ENCODE data around the gene ZFYVE9. TPM values are rescaled to one million over a fixed set of nuclear protein-coding genes. Genes with fewer than 3 reads are reported as not detected.
"Not testable (repeated sequence)": the region's sequence is repeated elsewhere in the genome, so short reads cannot be mapped to it uniquely, and the experiment has no call there.

Gene ZFYVE9
- polyA plus RNA-seq, 2 donors: 2.7 to 5.6 TPM

DNA sequence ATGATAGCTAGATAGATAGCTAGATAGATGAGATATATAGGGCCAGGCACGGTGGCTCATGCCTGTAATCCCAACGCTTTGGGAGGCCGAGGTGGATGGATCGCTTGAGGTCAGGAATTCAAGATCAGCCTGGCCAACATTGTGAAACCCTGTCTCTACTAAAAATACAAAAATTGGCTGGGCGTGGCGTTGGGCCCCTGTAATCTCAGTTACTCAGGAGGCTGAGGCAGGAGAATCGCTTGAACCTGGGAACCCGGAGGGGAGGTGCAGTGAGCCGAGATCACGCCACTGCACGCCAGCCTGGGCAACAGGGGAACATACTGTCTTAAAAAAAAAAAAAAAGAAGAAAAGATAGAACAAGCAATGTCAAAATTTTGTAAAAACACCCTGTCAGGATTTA, 8.6 kb downstream of the ZFYVE9 start:
- not testable (repeated sequence) for H3K36me3 ChIP-seq (ENCODE audit: control insufficient read depth in 2 of 2, insufficient read depth in 2 of 2, low read length in 1 of 2); H3K27ac ChIP-seq (ENCODE audit: low read depth in 2 of 2, low read length in 1 of 2); H3K27me3 ChIP-seq (ENCODE audit: control insufficient read depth in 1 of 2, insufficient read depth in 2 of 2, low read length in 2 of 2); H3K4me1 ChIP-seq (ENCODE audit: control insufficient read depth in 2 of 2, insufficient read depth in 2 of 2, low read length in 1 of 2); H3K4me3 ChIP-seq (ENCODE audit: low read depth in 1 of 2, low read length in 2 of 2); H3K9me3 ChIP-seq (ENCODE audit: control insufficient read depth in 2 of 2, insufficient read depth in 1 of 2, low read depth in 1 of 2, low read length in 1 of 2)
- 87 to 91% methylated on average over 11 of the region's 11 CpGs for WGBS, 2 donors

DNA sequence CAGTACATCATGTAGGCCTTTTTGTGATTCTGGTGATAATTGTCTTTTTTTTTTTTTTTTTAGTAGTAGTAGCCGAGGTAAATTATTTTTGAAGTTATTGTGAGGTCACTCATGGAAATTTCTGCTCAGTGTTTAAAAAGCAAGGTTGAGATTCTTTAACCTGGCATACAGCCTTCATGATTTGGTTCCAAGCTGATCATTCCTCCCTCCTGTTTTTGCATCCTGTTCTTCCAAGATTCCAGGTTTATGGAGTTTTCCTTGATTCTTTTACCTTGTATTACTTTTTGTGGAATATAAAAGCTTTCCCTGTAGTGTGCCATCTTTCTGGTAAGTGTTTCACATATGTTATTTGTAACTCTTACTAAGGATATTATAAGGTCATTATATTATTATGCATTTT, 9.1 kb downstream of the ZFYVE9 start:
- no peaks in the 10 kb centered on the region for H3K27me3 ChIP-seq (ENCODE audit: control insufficient read depth in 1 of 2, insufficient read depth in 2 of 2, low read length in 2 of 2)
- 25 to 44% methylated on average over 1 of the region's 1 CpG for WGBS, 2 donors
- no peaks in the 10 kb centered on the region for H3K36me3 ChIP-seq (ENCODE audit: control insufficient read depth in 2 of 2, insufficient read depth in 2 of 2, low read length in 1 of 2)
- H3K9me3 ChIP-seq (ENCODE audit: control insufficient read depth in 2 of 2, insufficient read depth in 1 of 2, low read depth in 1 of 2, low read length in 1 of 2): no peaks in the 10 kb centered on the region
- peaks cover 0 to 2% of the 10 kb centered on the region in 2 donors for H3K4me1 ChIP-seq (ENCODE audit: control insufficient read depth in 2 of 2, insufficient read depth in 2 of 2, low read length in 1 of 2)
- no peak overlapping the region for H3K4me3 ChIP-seq (ENCODE audit: low read depth in 1 of 2, low read length in 2 of 2)
- no peak overlapping the region for H3K27ac ChIP-seq (ENCODE audit: low read depth in 2 of 2, low read length in 1 of 2)

DNA sequence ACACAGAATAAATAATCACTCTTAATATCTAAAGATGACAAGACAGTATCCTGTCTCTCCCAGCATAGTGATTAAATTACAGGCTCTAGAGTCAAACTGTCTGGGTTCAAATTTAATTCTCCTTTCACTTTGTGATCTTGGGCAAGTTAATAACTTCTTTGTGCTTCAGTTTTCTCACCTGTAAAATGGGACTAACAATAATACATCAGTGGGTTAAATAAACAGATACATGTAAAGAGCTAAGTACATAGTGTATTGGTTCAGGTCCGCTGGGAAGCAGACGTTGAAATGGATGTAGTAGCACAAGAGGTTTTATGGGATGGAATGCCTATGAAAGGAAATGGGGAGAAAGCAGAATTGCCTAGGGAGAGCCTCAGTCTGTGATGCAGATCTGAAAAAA, 10.7 kb downstream of the ZFYVE9 start:
- Histone ChIP-seq H3K4me1 (ENCODE audit: control insufficient read depth in 2 of 2, insufficient read depth in 2 of 2, low read length in 1 of 2) (peaks cover 0 to 2% of the 10 kb centered on the region in 2 donors), H3K27ac (ENCODE audit: low read depth in 2 of 2, low read length in 1 of 2) (no peak overlapping the region), H3K9me3 (ENCODE audit: control insufficient read depth in 2 of 2, insufficient read depth in 1 of 2, low read depth in 1 of 2, low read length in 1 of 2) (no peaks in the 10 kb centered on the region), H3K27me3 (ENCODE audit: control insufficient read depth in 1 of 2, insufficient read depth in 2 of 2, low read length in 2 of 2) (no peaks in the 10 kb centered on the region), H3K4me3 (ENCODE audit: low read depth in 1 of 2, low read length in 2 of 2) (no peak overlapping the region), H3K36me3 (ENCODE audit: control insufficient read depth in 2 of 2, insufficient read depth in 2 of 2, low read length in 1 of 2) (no peaks in the 10 kb centered on the region)
- 88 to 94% methylated on average over 2 of the region's 2 CpGs for WGBS, 2 donors

DNA sequence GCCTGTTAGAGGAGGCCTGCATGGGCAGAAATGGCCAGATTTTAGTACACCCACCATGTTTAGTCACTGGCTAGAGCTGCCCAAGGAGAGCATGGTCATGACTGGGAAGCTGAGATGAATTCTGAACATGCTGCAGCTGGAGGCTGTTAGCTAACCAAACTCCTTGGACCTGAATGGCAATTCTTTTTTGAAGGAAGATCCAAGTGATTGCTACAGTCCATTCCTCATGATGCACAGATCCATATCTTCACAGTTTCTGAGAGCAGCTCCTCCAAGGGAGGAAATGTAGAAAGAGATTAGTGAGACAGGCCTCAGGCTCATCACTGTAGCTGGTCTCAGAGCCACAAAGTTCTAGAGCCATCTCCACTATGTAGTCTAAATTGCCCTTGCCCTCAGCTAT, 11.1 kb downstream of the ZFYVE9 start:
- Histone ChIP-seq H3K9me3 (ENCODE audit: control insufficient read depth in 2 of 2, insufficient read depth in 1 of 2, low read depth in 1 of 2, low read length in 1 of 2) (no peaks in the 10 kb centered on the region), H3K27me3 (ENCODE audit: control insufficient read depth in 1 of 2, insufficient read depth in 2 of 2, low read length in 2 of 2) (no peaks in the 10 kb centered on the region), H3K4me3 (ENCODE audit: low read depth in 1 of 2, low read length in 2 of 2) (no peak overlapping the region), H3K4me1 (ENCODE audit: control insufficient read depth in 2 of 2, insufficient read depth in 2 of 2, low read length in 1 of 2) (peaks cover 0 to 2% of the 10 kb centered on the region in 2 donors), H3K27ac (ENCODE audit: low read depth in 2 of 2, low read length in 1 of 2) (no peak overlapping the region), H3K36me3 (ENCODE audit: control insufficient read depth in 2 of 2, insufficient read depth in 2 of 2, low read length in 1 of 2) (no peaks in the 10 kb centered on the region)

DNA sequence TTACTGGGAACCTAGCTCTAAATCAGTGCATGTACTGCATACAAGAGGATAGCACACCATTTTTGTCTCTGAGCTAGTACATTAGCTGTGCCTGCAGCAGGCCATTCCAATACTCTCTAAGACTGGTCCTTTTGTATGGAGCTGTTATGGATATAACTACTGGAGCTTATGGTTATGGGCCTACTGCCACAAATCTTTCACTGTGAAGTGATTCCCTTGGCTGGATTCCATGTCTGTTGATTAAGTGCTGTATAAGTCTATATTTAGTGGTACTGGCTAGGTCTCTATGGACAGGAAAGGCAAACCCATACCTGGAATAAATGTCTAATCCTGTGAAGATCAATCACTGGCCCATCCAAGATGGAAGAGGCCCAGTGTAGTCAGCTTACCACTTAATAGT, 12.0 kb downstream of the ZFYVE9 start:
- no peaks in the 10 kb centered on the region for H3K9me3 ChIP-seq (ENCODE audit: control insufficient read depth in 2 of 2, insufficient read depth in 1 of 2, low read depth in 1 of 2, low read length in 1 of 2)

DNA sequence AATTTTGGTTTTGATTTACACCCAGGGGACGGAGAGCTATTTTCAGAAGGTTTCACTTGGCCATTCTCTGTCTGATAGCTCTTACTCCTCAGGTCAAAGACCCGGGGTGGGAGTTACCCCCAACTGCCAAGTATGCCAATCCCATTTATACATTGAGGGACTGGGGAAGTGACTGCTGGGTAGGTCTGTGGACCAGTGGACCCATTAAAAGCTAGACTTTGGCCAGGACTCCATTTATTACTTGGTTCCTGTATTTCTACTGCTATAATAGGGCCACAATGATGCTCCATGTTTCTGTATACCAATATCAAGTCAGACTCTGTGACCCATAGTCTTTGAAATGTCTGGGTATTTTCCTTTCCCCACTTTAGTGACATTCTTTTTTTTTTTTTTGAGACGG, 14.6 kb downstream of the ZFYVE9 start:
- Histone ChIP-seq H3K4me1 (ENCODE audit: control insufficient read depth in 2 of 2, insufficient read depth in 2 of 2, low read length in 1 of 2) (peaks cover 0 to 4% of the 10 kb centered on the region in 2 donors), H3K9me3 (ENCODE audit: control insufficient read depth in 2 of 2, insufficient read depth in 1 of 2, low read depth in 1 of 2, low read length in 1 of 2) (no peaks in the 10 kb centered on the region), H3K36me3 (ENCODE audit: control insufficient read depth in 2 of 2, insufficient read depth in 2 of 2, low read length in 1 of 2) (no peaks in the 10 kb centered on the region), H3K27ac (ENCODE audit: low read depth in 2 of 2, low read length in 1 of 2) (no peak overlapping the region), H3K27me3 (ENCODE audit: control insufficient read depth in 1 of 2, insufficient read depth in 2 of 2, low read length in 2 of 2) (no peaks in the 10 kb centered on the region), H3K4me3 (ENCODE audit: low read depth in 1 of 2, low read length in 2 of 2) (no peak overlapping the region)
- 45 to 64% methylated on average over 2 to 3 of the region's 3 CpGs for WGBS, 2 donors

More for the DNA sequence above, 12.0 kb downstream of the ZFYVE9 start:
- Histone ChIP-seq H3K4me1 (ENCODE audit: control insufficient read depth in 2 of 2, insufficient read depth in 2 of 2, low read length in 1 of 2) (peaks cover 0 to 2% of the 10 kb centered on the region in 2 donors), H3K27me3 (ENCODE audit: control insufficient read depth in 1 of 2, insufficient read depth in 2 of 2, low read length in 2 of 2) (no peaks in the 10 kb centered on the region), H3K4me3 (ENCODE audit: low read depth in 1 of 2, low read length in 2 of 2) (no peak overlapping the region), H3K36me3 (ENCODE audit: control insufficient read depth in 2 of 2, insufficient read depth in 2 of 2, low read length in 1 of 2) (no peaks in the 10 kb centered on the region), H3K27ac (ENCODE audit: low read depth in 2 of 2, low read length in 1 of 2) (no peak overlapping the region)

DNA sequence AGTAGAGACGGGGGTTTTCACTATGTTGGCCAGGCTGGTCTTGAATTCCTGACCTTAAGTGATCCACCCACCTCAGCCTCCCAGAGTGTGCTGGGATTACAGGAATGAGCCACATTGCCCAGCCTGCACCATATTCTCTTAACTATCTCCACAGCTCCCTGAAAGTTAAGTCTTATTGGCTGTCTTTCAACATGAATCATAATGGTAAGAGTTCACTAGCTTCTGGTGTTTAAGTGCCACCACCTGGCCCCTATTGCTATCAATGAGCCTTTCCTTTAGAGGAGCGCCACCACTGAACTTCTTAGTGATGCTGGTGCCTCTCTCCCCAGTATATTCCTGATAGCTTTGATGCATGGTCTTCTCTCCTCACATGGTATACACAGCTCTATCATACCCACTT, 15.7 kb downstream of the ZFYVE9 start:
- Histone ChIP-seq H3K9me3 (ENCODE audit: control insufficient read depth in 2 of 2, insufficient read depth in 1 of 2, low read depth in 1 of 2, low read length in 1 of 2) (no peaks in the 10 kb centered on the region), H3K27me3 (ENCODE audit: control insufficient read depth in 1 of 2, insufficient read depth in 2 of 2, low read length in 2 of 2) (no peaks in the 10 kb centered on the region), H3K27ac (ENCODE audit: low read depth in 2 of 2, low read length in 1 of 2) (no peak overlapping the region), H3K4me1 (ENCODE audit: control insufficient read depth in 2 of 2, insufficient read depth in 2 of 2, low read length in 1 of 2) (peaks cover 0 to 4% of the 10 kb centered on the region in 2 donors), H3K36me3 (ENCODE audit: control insufficient read depth in 2 of 2, insufficient read depth in 2 of 2, low read length in 1 of 2) (no peaks in the 10 kb centered on the region), H3K4me3 (ENCODE audit: low read depth in 1 of 2, low read length in 2 of 2) (no peak overlapping the region)
- 93 to 98% methylated on average over 2 of the region's 2 CpGs for WGBS, 2 donors

DNA sequence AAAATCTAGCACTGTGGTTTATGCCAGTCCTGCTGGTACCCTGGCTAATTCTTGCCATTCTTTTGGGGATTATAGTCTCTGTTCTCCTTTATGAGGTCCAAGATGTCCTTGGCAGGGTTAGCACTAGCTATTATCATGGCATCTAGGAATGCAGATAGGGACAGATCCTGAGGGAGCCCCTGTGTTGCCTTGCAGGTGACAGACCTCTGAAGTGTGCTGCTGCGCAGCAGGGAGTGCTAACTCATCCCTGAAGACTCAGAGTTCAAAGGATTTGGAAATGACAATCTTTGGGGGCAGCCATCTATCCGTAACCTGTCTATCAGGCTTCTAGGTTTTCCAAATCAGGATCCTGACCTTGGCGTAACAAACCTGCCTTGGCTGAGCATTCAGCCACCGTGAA, 16.3 kb downstream of the ZFYVE9 start:
- 90% methylated on average over 4 of the region's 4 CpGs for WGBS, 2 donors
- Histone ChIP-seq H3K36me3 (ENCODE audit: control insufficient read depth in 2 of 2, insufficient read depth in 2 of 2, low read length in 1 of 2) (no peaks in the 10 kb centered on the region), H3K9me3 (ENCODE audit: control insufficient read depth in 2 of 2, insufficient read depth in 1 of 2, low read depth in 1 of 2, low read length in 1 of 2) (no peaks in the 10 kb centered on the region), H3K4me1 (ENCODE audit: control insufficient read depth in 2 of 2, insufficient read depth in 2 of 2, low read length in 1 of 2) (peaks cover 0 to 2% of the 10 kb centered on the region in 2 donors), H3K27ac (ENCODE audit: low read depth in 2 of 2, low read length in 1 of 2) (no peak overlapping the region), H3K27me3 (ENCODE audit: control insufficient read depth in 1 of 2, insufficient read depth in 2 of 2, low read length in 2 of 2) (no peaks in the 10 kb centered on the region), H3K4me3 (ENCODE audit: low read depth in 1 of 2, low read length in 2 of 2) (no peak overlapping the region)

DNA sequence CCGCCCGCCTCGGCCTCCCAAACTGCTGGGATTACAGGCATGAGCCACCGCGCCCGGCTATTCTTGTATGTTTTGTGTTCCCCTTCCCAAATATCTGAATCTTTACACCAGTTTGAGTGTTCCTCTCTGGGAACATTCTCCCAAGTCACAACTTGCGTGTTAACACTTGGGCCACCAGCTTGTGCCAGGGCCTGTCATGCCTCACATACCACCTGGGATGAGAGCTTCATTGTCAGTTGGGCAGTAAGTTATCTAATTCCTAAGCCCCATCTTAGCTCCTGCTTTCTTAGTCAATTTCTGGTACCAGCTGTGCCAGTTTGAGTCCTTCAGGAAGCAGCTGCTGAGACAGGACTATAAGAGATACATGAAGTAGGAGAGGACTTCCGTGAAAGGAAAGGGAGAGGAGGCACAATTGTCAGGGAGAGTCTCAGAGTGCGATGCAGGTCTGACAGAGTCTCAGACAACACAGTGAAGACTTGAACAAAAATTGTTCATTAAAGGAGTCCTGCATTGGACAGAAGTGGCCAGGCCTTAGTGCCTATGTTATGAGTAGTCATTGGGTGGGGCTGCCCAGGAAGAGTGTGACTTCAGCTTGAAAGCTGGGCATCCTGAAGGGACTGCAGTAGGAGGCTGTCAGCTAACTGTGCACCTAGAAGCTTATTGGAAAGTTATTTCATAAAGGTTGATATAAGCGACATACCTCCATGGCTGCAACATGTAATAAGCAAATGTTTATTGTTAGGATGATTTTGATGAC, 17.3 kb downstream of the ZFYVE9 start:
- Histone ChIP-seq H3K4me1 (ENCODE audit: control insufficient read depth in 2 of 2, insufficient read depth in 2 of 2, low read length in 1 of 2) (peaks cover 0 to 2% of the 10 kb centered on the region in 2 donors), H3K27me3 (ENCODE audit: control insufficient read depth in 1 of 2, insufficient read depth in 2 of 2, low read length in 2 of 2) (no peaks in the 10 kb centered on the region), H3K9me3 (ENCODE audit: control insufficient read depth in 2 of 2, insufficient read depth in 1 of 2, low read depth in 1 of 2, low read length in 1 of 2) (no peaks in the 10 kb centered on the region), H3K36me3 (ENCODE audit: control insufficient read depth in 2 of 2, insufficient read depth in 2 of 2, low read length in 1 of 2) (no peaks in the 10 kb centered on the region), H3K27ac (ENCODE audit: low read depth in 2 of 2, low read length in 1 of 2) (peak overlapping the region in 1 of 2 donors; percentile 52), H3K4me3 (ENCODE audit: low read depth in 1 of 2, low read length in 2 of 2) (no peak overlapping the region)
- 79 to 85% methylated on average over 10 of the region's 10 CpGs for WGBS, 2 donors

DNA sequence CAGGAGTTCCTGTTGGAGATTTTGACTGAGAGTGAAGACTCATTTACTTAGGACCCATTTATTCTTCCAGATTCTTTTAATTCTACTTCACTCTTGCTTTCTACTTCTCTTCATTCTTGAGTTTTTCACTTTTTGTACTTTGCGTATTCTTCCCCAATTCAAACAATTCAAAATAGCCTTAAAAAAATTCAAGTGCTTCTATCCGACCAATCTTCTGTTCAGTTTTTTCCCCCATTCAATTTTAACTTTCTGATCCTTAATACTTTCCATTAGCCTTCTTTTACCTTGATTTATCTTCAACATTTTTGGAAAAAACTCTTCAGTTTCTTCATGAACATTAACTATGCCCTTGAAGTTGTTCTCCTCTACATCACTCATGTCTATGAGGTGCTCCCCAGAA, 21.1 kb downstream of the ZFYVE9 start:
- H3K36me3 ChIP-seq (ENCODE audit: control insufficient read depth in 2 of 2, insufficient read depth in 2 of 2, low read length in 1 of 2): no peaks in the 10 kb centered on the region
- H3K4me3 ChIP-seq (ENCODE audit: low read depth in 1 of 2, low read length in 2 of 2): no peak overlapping the region
- WGBS, 2 donors: 94 to 95% methylated on average over 2 of the region's 2 CpGs
- no peaks in the 10 kb centered on the region for H3K27me3 ChIP-seq (ENCODE audit: control insufficient read depth in 1 of 2, insufficient read depth in 2 of 2, low read length in 2 of 2)
- no peak overlapping the region for H3K27ac ChIP-seq (ENCODE audit: low read depth in 2 of 2, low read length in 1 of 2)
- H3K9me3 ChIP-seq (ENCODE audit: control insufficient read depth in 2 of 2, insufficient read depth in 1 of 2, low read depth in 1 of 2, low read length in 1 of 2): no peaks in the 10 kb centered on the region
- peaks cover 0 to 2% of the 10 kb centered on the region in 2 donors for H3K4me1 ChIP-seq (ENCODE audit: control insufficient read depth in 2 of 2, insufficient read depth in 2 of 2, low read length in 1 of 2)
